Activated naive CD8-positive, alpha-beta T cell treated with anti-CD3 and anti-CD28 coated beads for 36 hours (primary cell): Measurements from ENCODE around the gene AKAP6. TPM values are rescaled to one million over a fixed set of nuclear protein-coding genes. Genes with fewer than 3 reads are reported as not detected.
"Not testable (repeated sequence)": the region's sequence is repeated elsewhere in the genome, so short reads cannot be mapped to it uniquely, and the experiment has no call there.

ENCODE experiments used
- DNase-seq: peaks from one replicate; pipeline ENCODE4 v3.0.0; 2021
- H3K27ac Mint-ChIP-seq: one replicate; pipeline ENCODE4 v1.8.0; 2022; ENCODE audit warnings: mild to moderate bottlenecking, moderate library complexity, mixed read lengths
- H3K27me3 Mint-ChIP-seq: one replicate; pipeline ENCODE4 v1.8.0; 2022; ENCODE audit warnings: mild to moderate bottlenecking, mixed read lengths
- H3K36me3 Mint-ChIP-seq: one replicate; pipeline ENCODE4 v1.8.0; 2021; ENCODE audit warnings: mild to moderate bottlenecking, mixed read lengths
- H3K4me1 Mint-ChIP-seq: one replicate; pipeline ENCODE4 v1.8.0; 2021; ENCODE audit warnings: mixed read lengths
- H3K4me3 Mint-ChIP-seq: one replicate; pipeline ENCODE4 v1.8.0; 2022; ENCODE audit warnings: mild to moderate bottlenecking, moderate library complexity, mixed read lengths
- H3K9me3 Mint-ChIP-seq: one replicate; pipeline ENCODE4 v1.8.0; 2022; ENCODE audit warnings: mixed read lengths
- total RNA-seq, 2 experiments: library from RNA; stranded (reverse); gene quantifications; one replicate each; pipeline ENCODE4 v1.2.3, GENCODE V29; 2021

AKAP6 gene
- total RNA-seq, 2 experiments from 2014 or later: 1.3 to 2.1 TPM

DNA sequence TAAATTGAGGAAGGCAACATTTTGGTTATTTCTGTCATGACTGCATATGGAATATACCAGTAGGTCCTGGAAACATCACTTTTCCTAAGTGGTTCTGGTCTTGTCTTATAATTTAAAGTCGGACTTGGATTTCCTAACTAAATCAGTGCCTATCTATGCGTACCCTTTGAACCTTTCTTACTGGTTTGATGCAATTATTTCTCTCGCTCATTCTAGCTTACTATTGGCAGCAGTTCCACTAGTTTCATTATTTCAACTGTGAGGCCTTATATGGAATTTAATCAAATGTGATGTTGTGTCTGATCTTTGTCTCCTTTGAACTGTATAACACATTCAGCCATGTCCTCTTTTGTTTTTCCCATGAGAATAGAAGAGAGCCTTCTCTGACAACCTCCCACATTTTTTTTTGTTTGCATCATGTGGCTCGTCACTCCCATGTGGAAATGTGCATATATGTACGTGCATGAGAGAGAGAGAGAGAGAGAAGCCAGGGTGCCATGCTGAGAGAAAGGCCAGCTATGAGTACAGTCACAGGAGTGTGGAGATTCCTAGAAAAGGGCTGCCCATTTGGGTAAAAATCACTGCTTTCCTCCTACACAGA lies 48.0 kb downstream of the AKAP6 start:
- H3K27me3 Mint-ChIP-seq: peaks cover 5% of the 10 kb centered on the region
- H3K36me3 Mint-ChIP-seq: no peaks in the 10 kb centered on the region
- peaks cover 4% of the 10 kb centered on the region for H3K4me1 Mint-ChIP-seq

DNA sequence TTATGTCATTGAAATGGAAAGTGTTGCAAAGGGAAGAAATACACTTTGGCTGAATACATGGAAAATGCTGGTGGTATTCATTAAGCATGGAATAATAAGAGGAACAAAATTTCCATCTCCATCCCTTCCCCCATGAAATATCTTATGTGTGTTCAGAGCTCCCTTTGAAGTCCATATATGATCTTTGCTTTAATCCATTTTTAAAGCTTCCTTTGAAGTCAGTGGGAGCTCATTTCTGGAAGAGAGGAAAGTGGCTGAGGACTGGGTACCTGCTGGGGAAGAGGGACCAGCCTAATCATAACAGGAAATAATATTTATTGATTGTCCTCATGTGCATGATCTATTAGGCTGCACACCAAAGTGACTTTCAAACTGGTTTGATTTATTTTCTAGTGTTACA lies 49.2 kb downstream of the AKAP6 start:
- no peak overlapping the region for H3K4me3 Mint-ChIP-seq
- peaks cover 1% of the 10 kb centered on the region for H3K27me3 Mint-ChIP-seq
- no peaks in the 10 kb centered on the region for H3K9me3 Mint-ChIP-seq
- no peaks in the 10 kb centered on the region for H3K36me3 Mint-ChIP-seq
- DNase-seq: no peak
- H3K4me1 Mint-ChIP-seq: peaks cover 4% of the 10 kb centered on the region
- H3K27ac Mint-ChIP-seq: no peak overlapping the region

More for the DNA sequence above, 48.0 kb downstream of the AKAP6 start:
- H3K4me3 Mint-ChIP-seq: no peak overlapping the region
- H3K27ac Mint-ChIP-seq: no peak overlapping the region
- no peaks in the 10 kb centered on the region for H3K9me3 Mint-ChIP-seq
- no peak for DNase-seq

- Mint-ChIP-seq H3K4me3 (no peak overlapping the region), H3K27me3 (no peaks in the 10 kb centered on the region), H3K4me1 (peaks cover 4% of the 10 kb centered on the region), H3K9me3 (no peaks in the 10 kb centered on the region), H3K36me3 (no peaks in the 10 kb centered on the region), H3K27ac (no peak overlapping the region)
- DNase-seq: no peak
Observed at GRCh38 chr14:32379447-32379846, 50.3 kb downstream of the AKAP6 start.

GRCh38 chr14:32381869-32382268 lies 52.8 kb downstream of the AKAP6 start:
- peaks cover 4% of the 10 kb centered on the region for H3K4me1 Mint-ChIP-seq
- no peaks in the 10 kb centered on the region for H3K9me3 Mint-ChIP-seq
- H3K36me3 Mint-ChIP-seq: no peaks in the 10 kb centered on the region
- no peak overlapping the region for H3K27ac Mint-ChIP-seq
- H3K4me3 Mint-ChIP-seq: no peak overlapping the region
- no peak for DNase-seq
- H3K27me3 Mint-ChIP-seq: no peaks in the 10 kb centered on the region

DNA sequence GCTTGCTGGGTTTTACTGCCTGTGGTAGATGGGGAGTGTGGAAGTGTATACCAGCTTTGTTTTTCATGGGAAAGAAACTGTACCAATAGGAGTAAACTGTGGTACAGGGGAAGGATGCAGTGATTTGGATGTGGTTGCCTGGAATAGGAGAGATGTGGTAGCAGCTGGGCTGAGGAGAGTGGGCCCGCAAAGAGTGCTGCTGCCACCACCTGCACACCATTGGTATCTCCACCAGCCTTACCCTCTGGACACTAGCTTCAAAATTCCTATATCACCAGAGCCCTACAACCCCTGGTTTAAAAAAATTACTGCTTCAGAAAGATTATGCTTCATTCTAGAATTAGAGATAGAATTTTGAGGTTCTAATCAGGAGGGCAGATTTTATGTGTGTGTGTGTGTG lies 53.6 kb downstream of the AKAP6 start:
- Mint-ChIP-seq H3K27ac (no peak overlapping the region), H3K4me3 (no peak overlapping the region), H3K4me1 (peaks cover 4% of the 10 kb centered on the region), H3K36me3 (no peaks in the 10 kb centered on the region), H3K27me3 (no peaks in the 10 kb centered on the region), H3K9me3 (no peaks in the 10 kb centered on the region)
- DNase-seq: no peak

DNA sequence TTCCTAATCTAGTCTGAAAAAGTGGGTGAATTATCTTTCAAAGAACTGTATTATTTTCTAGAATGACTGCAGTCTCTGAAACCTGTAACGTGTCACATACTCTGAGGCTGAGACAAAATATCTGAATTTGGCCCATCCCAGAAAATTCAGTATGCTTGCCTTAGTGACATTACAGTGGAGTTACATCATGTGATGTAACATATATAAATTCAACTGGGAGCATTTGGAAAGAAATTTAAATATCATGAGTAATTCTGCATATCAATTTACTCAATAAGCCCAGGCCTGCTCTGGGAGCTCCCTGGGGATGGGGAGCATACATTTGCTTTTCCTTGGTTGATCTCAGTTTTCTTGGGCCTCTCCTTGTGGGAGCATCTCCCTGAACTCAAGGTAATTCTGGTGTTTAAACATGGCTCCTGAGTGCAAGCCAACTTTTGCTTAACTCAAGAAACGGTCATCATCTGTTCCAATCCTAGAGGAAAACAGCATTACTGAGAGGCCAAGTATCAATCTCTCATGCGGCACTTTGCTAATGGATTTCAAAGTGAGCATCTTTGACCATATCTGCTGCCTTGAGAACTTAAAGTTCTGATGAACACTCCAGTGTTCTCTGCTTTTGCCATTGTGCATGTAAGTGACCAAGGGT lies 54.4 kb downstream of the AKAP6 start:
- H3K27me3 Mint-ChIP-seq: no peaks in the 10 kb centered on the region
- DNase-seq: no peak
- H3K9me3 Mint-ChIP-seq: no peaks in the 10 kb centered on the region
- H3K4me1 Mint-ChIP-seq: peaks cover 4% of the 10 kb centered on the region
- H3K27ac Mint-ChIP-seq: no peak overlapping the region
- peaks cover 2% of the 10 kb centered on the region for H3K36me3 Mint-ChIP-seq
- no peak overlapping the region for H3K4me3 Mint-ChIP-seq

GRCh38 chr14:32384464-32384863 lies 55.4 kb downstream of the AKAP6 start:
- Mint-ChIP-seq H3K27me3 (peaks cover 8% of the 10 kb centered on the region), H3K36me3 (peaks cover 2% of the 10 kb centered on the region), H3K9me3 (peaks cover 4% of the 10 kb centered on the region), H3K27ac (no peak overlapping the region), H3K4me1 (peaks cover under 1% of the 10 kb centered on the region), H3K4me3 (no peak overlapping the region)
- DNase-seq: no peak

DNA sequence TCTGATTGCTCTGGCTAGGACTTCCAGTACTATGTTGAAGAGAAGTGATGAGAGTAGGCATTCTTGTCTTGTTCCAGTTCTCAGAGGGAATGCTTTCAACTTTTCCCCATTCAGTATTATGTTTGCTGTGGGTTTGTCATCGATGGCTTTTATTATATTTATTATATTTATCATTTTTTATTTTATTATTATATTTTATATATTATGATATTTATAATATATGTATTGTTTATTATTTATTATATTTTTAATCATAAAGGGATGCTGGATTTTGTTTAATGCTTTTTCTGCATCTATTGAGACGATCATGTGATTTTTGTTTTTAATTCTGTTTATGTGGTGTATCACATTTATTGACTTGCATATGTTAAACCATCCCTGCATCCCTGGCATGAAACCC lies 58.2 kb downstream of the AKAP6 start:
- not testable (repeated sequence) for DNase-seq, H3K4me1 Mint-ChIP-seq, H3K36me3 Mint-ChIP-seq, H3K4me3 Mint-ChIP-seq, H3K27ac Mint-ChIP-seq, H3K9me3 Mint-ChIP-seq
- H3K27me3 Mint-ChIP-seq: peaks cover 21% of the 10 kb centered on the region

DNA sequence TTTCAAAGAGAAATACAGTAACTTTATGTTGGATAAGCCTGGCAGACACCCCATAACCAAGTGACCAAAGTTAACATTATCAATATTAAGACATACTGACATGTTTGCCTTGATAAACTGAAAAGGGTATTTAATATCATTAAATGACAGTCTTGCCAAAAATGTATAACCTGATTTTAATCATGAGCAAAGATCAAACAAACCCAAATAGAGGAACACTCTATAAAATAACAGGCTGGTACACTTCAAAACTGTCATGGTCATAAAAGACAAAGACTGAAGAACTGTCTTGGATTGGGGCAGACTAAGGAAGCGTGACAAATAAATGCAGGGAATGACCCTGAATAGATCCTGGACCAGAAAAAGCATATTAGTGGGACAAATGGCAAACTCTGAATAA lies 64.0 kb downstream of the AKAP6 start:
- no peak for DNase-seq
- Mint-ChIP-seq H3K27ac (no peak overlapping the region), H3K9me3 (peaks cover 4% of the 10 kb centered on the region), H3K4me1 (no peaks in the 10 kb centered on the region), H3K27me3 (peaks cover 21% of the 10 kb centered on the region), H3K4me3 (no peak overlapping the region), H3K36me3 (peaks cover 2% of the 10 kb centered on the region)

GRCh38 chr14:32394038-32394437 lies 64.9 kb downstream of the AKAP6 start:
- H3K27me3 Mint-ChIP-seq: peaks cover 16% of the 10 kb centered on the region
- H3K9me3 Mint-ChIP-seq: peaks cover under 1% of the 10 kb centered on the region
- no peak overlapping the region for H3K27ac Mint-ChIP-seq
- DNase-seq: no peak
- no peak overlapping the region for H3K4me3 Mint-ChIP-seq
- no peaks in the 10 kb centered on the region for H3K36me3 Mint-ChIP-seq
- H3K4me1 Mint-ChIP-seq: no peaks in the 10 kb centered on the region

DNA sequence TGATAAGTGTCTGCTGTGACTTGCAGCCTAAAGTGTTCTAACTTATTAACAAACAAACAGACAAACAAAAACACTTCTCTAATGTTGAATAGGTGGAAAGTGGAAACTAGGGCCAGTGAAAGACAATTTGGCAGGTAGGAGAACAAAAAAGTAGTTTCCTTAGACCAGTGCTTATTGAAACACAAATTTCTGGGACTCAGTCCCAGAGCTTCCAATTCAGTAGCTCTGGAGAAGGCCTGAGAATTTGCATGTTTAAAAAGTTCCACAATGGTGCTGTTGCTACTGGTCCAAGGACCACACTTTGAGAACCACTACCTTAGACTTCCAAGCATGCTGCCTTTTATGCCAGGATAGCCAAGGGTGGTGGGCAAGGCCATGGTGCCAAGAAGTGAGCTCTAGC lies 67.8 kb downstream of the AKAP6 start:
- Mint-ChIP-seq H3K4me3 (no peak overlapping the region), H3K27ac (no peak overlapping the region), H3K36me3 (no peaks in the 10 kb centered on the region), H3K9me3 (no peaks in the 10 kb centered on the region), H3K27me3 (no peaks in the 10 kb centered on the region), H3K4me1 (peaks cover 6% of the 10 kb centered on the region)
- DNase-seq: no peak

DNA sequence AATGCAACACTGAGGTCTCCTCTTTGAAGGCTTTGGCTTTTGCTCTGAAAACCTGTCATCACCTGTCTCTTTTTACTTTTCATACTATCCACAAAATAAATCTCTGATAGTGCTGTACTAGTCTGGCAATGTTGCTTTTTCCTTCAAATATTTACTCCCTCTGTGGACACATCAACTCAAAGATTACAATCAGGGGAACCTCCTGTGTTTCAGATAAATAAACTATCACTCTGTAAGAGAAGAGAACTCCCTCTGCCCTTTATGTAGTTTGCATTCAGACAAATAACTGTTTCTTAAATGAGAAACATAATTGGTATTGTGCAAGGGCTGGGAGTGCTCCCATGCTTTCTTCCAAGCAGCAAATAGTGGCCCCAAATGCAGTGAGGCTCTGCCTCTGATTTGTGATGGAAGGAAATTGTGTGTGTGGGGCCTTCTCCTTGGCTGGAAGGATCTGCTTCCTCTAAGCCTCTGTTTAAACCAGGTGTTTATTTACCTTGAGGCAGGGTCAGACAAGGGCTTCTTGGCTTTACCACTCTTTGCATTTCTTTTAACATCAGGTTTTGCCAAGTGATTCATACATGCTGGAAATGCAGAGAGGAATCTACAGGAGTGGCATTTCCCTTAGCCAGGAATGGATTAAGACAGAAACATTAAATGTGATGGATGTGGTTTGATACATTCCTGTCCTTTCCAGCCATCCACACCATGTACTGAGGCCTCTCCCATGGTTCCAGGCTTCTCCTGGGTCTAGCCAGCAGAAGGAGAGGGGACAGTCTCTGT lies 69.0 kb downstream of the AKAP6 start:
- no peak overlapping the region for H3K27ac Mint-ChIP-seq

DNA sequence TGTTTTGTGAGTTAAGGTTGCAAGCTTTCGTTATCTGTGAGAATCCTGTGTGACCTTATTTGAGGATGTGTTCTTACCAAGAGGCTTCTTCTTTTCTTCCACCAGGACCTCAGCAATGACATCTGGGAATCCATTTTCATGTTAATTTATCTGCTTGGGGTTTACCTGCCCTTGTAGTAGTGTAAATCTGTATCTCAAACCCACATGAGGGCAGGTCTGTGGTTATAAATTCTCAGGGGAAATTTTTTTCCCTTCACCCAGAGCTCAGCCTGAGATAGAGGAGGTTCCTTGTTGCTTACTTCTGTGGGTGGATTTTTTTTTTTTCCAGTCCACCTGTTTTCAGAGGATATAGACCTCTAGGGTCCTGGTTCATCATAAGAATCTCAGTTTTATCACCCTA lies 70.8 kb downstream of the AKAP6 start:
- DNase-seq: no peak
- no peaks in the 10 kb centered on the region for H3K36me3 Mint-ChIP-seq
- peaks cover 6% of the 10 kb centered on the region for H3K4me1 Mint-ChIP-seq
- no peak overlapping the region for H3K27ac Mint-ChIP-seq
- H3K4me3 Mint-ChIP-seq: no peak overlapping the region
- no peaks in the 10 kb centered on the region for H3K27me3 Mint-ChIP-seq
- H3K9me3 Mint-ChIP-seq: no peaks in the 10 kb centered on the region

More for the DNA sequence above, 69.0 kb downstream of the AKAP6 start:
- H3K4me3 Mint-ChIP-seq: no peak overlapping the region
- H3K36me3 Mint-ChIP-seq: no peaks in the 10 kb centered on the region
- H3K4me1 Mint-ChIP-seq: peaks cover 6% of the 10 kb centered on the region
- DNase-seq: no peak
- H3K9me3 Mint-ChIP-seq: no peaks in the 10 kb centered on the region
- no peaks in the 10 kb centered on the region for H3K27me3 Mint-ChIP-seq

DNA sequence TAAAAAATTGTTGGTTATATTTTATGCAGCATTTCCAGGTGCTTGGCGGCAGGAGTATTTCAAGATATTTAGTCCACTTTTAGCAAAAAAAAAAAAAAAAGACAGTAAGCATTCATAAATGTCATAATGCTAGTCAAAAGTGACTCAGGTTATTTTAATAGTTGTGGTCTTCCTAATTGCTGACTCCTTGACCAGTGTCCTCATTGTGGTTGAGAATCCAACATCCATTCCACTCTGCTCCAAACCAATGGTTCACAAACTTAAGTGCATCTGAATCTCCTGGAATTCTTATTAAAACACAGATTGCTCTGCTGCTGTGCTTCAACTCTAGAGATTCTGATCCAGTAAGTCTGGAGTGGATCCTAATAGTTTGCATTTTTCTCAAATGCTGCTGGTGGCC lies 71.4 kb downstream of the AKAP6 start:
- H3K36me3 Mint-ChIP-seq: no peaks in the 10 kb centered on the region
- peaks cover 6% of the 10 kb centered on the region for H3K4me1 Mint-ChIP-seq

GRCh38 chr14:32403021-32403420 lies 73.9 kb downstream of the AKAP6 start:
- Mint-ChIP-seq H3K4me3 (no peak overlapping the region), H3K9me3 (no peaks in the 10 kb centered on the region)

More for the DNA sequence above, 71.4 kb downstream of the AKAP6 start:
- DNase-seq: no peak
- no peak overlapping the region for H3K4me3 Mint-ChIP-seq
- H3K27me3 Mint-ChIP-seq: no peaks in the 10 kb centered on the region
- no peaks in the 10 kb centered on the region for H3K9me3 Mint-ChIP-seq
- H3K27ac Mint-ChIP-seq: no peak overlapping the region

More at GRCh38 chr14:32403021-32403420, 73.9 kb downstream of the AKAP6 start:
- Mint-ChIP-seq H3K4me1 (peaks cover 6% of the 10 kb centered on the region), H3K27me3 (no peaks in the 10 kb centered on the region), H3K27ac (no peak overlapping the region), H3K36me3 (no peaks in the 10 kb centered on the region)
- no peak for DNase-seq
